Loucy (cell line): ENCODE measurements around the gene GUCY1A2.

Source experiments
- H2AFZ ChIP-seq: fragments of 200-600 bp; sonication (generic); 2 replicates; pipeline ENCODE4 v1.6.0; 2016; ENCODE audit warnings: antibody characterized with exemption, mild to moderate bottlenecking, low read length, moderate library complexity
- H3F3A ChIP-seq: fragments of 200-600 bp; 2 replicates; pipeline ENCODE4 v1.6.0; 2016; ENCODE audit warnings: antibody characterized with exemption, low read depth, mild to moderate bottlenecking
- H3K27me3 ChIP-seq: fragments of 200-600 bp; sonication (generic); 2 replicates; pipeline ENCODE4 v1.6.1; 2014; ENCODE audit warnings: low read length, mild to moderate bottlenecking; ENCODE audit not compliant: insufficient read depth, poor library complexity, severe bottlenecking
- H3K36me3 ChIP-seq: fragments of 200-600 bp; sonication (generic); 2 replicates; pipeline ENCODE4 v1.6.1; 2016; ENCODE audit warnings: low read length; ENCODE audit not compliant: insufficient read depth
- H3K4me1 ChIP-seq: fragments of 200-600 bp; sonication (generic); 2 replicates; pipeline ENCODE4 v1.5.1; 2014; ENCODE audit warnings: low read length, mild to moderate bottlenecking; ENCODE audit not compliant: insufficient read depth, poor library complexity, severe bottlenecking
- H3K4me2 ChIP-seq: fragments of 200-600 bp; sonication (generic); 2 replicates; pipeline ENCODE4 v1.6.0; 2014; ENCODE audit warnings: antibody characterized with exemption, low read length, low read depth, mild to moderate bottlenecking; ENCODE audit not compliant: poor library complexity, severe bottlenecking
- H3K4me3 ChIP-seq: fragments of 200-600 bp; sonication (generic); 2 replicates; pipeline ENCODE4 v1.5.1; 2014; ENCODE audit warnings: low read length, mild to moderate bottlenecking, mixed read lengths; ENCODE audit not compliant: poor library complexity, severe bottlenecking
- H3K79me2 ChIP-seq: fragments of 200-600 bp; sonication (generic); 2 replicates; pipeline ENCODE4 v1.6.1; 2014; ENCODE audit warnings: low read length; ENCODE audit not compliant: insufficient read depth
- H3K9ac ChIP-seq: fragments of 200-600 bp; sonication (generic); 2 replicates; pipeline ENCODE4 v1.6.0; 2014; ENCODE audit warnings: mild to moderate bottlenecking, low read depth, low read length, moderate library complexity; ENCODE audit not compliant: poor library complexity, severe bottlenecking
- H3K9me2 ChIP-seq: fragments of 200-600 bp; sonication (generic); replicated peaks from 2 replicates; pipeline ENCODE4 v1.6.1; 2016; ENCODE audit warnings: low read depth, low read length, mixed read lengths
- H3K9me3 ChIP-seq: fragments of 200-600 bp; sonication (generic); 2 replicates; pipeline ENCODE4 v1.6.1; 2014; ENCODE audit warnings: mild to moderate bottlenecking, antibody characterized with exemption, low read length, low read depth; ENCODE audit not compliant: insufficient read depth
- H4K20me1 ChIP-seq: fragments of 200-600 bp; sonication (generic); 2 replicates; pipeline ENCODE4 v1.6.0; 2014; ENCODE audit warnings: antibody characterized with exemption, low read length, mild to moderate bottlenecking; ENCODE audit not compliant: insufficient read depth, poor library complexity, severe bottlenecking
- EZH2phosphoT487 ChIP-seq: fragments of 200-600 bp; IDR thresholded peaks from 2 replicates; pipeline ENCODE4 v1.6.1; 2018; ENCODE audit warnings: antibody characterized with exemption, mild to moderate bottlenecking, moderate library complexity, borderline replicate concordance
- TF ChIP-seq, protein P1 (sequence below): fragments of 200-600 bp; sonication (generic); conservative IDR thresholded peaks from 2 replicates; pipeline ENCODE4 v1.5.1; 2014; ENCODE audit warnings: mild to moderate bottlenecking, antibody characterized with exemption, low read length

The GUCY1A2 gene

GRCh38 chr11:106627694-106628093 is 390.6 kb downstream of the GUCY1A2 start:
- Histone ChIP-seq H3K79me2 (no peaks in the 10 kb centered on the region), H3K4me2 (no peak overlapping the region), H3K4me3 (no peak overlapping the region), H3K36me3 (no peaks in the 10 kb centered on the region), H3F3A (no peaks in the 10 kb centered on the region), H2AFZ (no peak overlapping the region), H3K9me2 (no peaks in the 10 kb centered on the region), H3K4me1 (no peaks in the 10 kb centered on the region), H3K9me3 (no peaks in the 10 kb centered on the region; the same call in 1 of the 2 replicates), H3K27me3 (no peaks in the 10 kb centered on the region), H3K9ac (no peak overlapping the region), H4K20me1 (no peaks in the 10 kb centered on the region)
- TF ChIP-seq, protein P1, sequence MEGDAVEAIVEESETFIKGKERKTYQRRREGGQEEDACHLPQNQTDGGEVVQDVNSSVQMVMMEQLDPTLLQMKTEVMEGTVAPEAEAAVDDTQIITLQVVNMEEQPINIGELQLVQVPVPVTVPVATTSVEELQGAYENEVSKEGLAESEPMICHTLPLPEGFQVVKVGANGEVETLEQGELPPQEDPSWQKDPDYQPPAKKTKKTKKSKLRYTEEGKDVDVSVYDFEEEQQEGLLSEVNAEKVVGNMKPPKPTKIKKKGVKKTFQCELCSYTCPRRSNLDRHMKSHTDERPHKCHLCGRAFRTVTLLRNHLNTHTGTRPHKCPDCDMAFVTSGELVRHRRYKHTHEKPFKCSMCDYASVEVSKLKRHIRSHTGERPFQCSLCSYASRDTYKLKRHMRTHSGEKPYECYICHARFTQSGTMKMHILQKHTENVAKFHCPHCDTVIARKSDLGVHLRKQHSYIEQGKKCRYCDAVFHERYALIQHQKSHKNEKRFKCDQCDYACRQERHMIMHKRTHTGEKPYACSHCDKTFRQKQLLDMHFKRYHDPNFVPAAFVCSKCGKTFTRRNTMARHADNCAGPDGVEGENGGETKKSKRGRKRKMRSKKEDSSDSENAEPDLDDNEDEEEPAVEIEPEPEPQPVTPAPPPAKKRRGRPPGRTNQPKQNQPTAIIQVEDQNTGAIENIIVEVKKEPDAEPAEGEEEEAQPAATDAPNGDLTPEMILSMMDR, result no peak
- TF ChIP-seq EZH2phosphoT487, result no peak

DNA sequence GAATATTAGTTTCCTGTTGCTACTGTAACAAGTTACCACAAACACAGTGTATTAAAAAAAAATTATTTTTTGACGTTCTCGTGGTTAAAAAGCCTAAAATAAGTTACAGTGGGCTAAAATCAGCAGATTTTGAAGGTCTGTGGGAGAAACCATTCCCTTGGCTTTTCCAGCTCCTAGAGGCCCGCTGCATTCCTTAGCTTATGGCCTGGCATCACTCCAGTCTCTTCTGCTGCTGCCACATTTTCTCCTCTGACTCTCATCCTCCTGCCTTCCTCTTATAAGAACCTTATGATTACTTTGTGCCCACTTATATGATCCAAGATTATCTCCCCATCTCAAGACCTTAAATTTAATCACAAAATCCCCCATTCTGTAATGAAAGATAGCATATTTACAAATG is 392.7 kb downstream of the GUCY1A2 start:
- Histone ChIP-seq H3K9me2 (no peaks in the 10 kb centered on the region), H3K36me3 (no peaks in the 10 kb centered on the region), H3K9me3 (no peaks in the 10 kb centered on the region), H3K4me3 (no peak overlapping the region), H3K4me2 (no peak overlapping the region), H3K79me2 (no peaks in the 10 kb centered on the region), H3K4me1 (no peaks in the 10 kb centered on the region), H4K20me1 (no peaks in the 10 kb centered on the region), H3K9ac (no peak overlapping the region), H2AFZ (no peak overlapping the region), H3K27me3 (no peaks in the 10 kb centered on the region), H3F3A (no peaks in the 10 kb centered on the region)
- TF ChIP-seq EZH2phosphoT487, result no peak
- TF ChIP-seq, protein P1, result no peak

DNA sequence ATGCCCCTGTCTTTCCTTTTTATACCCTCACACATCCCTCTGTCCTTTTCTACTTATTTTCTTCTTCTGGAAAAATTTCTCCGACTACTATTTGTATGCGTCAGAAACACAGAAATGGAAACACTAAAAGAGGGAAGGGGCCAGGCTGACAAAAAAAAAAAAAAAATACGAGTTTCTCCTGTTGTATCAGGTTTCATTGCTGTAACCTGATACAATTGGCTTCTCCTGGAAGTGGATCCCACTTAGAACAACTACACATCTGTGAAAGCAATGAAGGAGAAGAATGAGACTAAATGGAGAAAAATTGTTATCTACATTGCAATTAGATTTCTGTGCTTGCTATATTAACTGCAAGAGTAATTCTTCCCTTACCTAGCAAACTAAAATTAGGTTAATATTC is 393.9 kb downstream of the GUCY1A2 start:
- no peak overlapping the region for H3K4me2 ChIP-seq
- TF ChIP-seq EZH2phosphoT487, result no peak
- TF ChIP-seq, protein P1, result no peak
- H3K4me1 ChIP-seq, result no peaks in the 10 kb centered on the region
- H3K9me3 ChIP-seq, result no peaks in the 10 kb centered on the region
- no peaks in the 10 kb centered on the region for H3K36me3 ChIP-seq
- no peaks in the 10 kb centered on the region for H3K27me3 ChIP-seq
- no peaks in the 10 kb centered on the region for H3K79me2 ChIP-seq
- H3K4me3 ChIP-seq, result no peak overlapping the region
- no peaks in the 10 kb centered on the region for H4K20me1 ChIP-seq
- H3K9me2 ChIP-seq, result no peaks in the 10 kb centered on the region
- H3K9ac ChIP-seq, result no peak overlapping the region
- no peaks in the 10 kb centered on the region for H3F3A ChIP-seq
- H2AFZ ChIP-seq, result no peak overlapping the region
